IMR-90 (cell line): Measurements from ENCODE around the gene DSCAML1. TPM values are rescaled to one million over a fixed set of nuclear protein-coding genes. Genes with fewer than 3 reads are reported as not detected.

ENCODE experiments used
- ATAC-seq: fragments of 200-7000 bp; cut with Tn5 transposase; 2 replicates; pipeline ENCODE4 v1.9.1; 2020; ENCODE audit warnings: low read depth, mild to moderate bottlenecking, moderate library complexity
- BruUV-seq: library from RNA; stranded (reverse); fragments of 400-500 nt; replicated peaks from 2 replicates; lab custom pipeline; 2021; lab: Mats Ljungman, UMichigan
- CTCF ChIA-PET: fragments of 300-600 bp; formaldehyde crosslinking; extraction: SDS; loops from one replicate; lab custom pipeline; 2021; ENCODE audit warnings: antibody characterized with exemption; lab: Yijun Ruan, JAX
- POLR2A ChIA-PET: fragments of 300-600 bp; sonication (Branson Sonifier 250); formaldehyde crosslinking; loops from one replicate; lab custom pipeline; 2022; ENCODE audit warnings: antibody characterized with exemption; ENCODE audit not compliant: unreplicated experiment; lab: Charles Lee
- DNase-seq: peaks from one replicate; pipeline ENCODE4 v3.0.0; 2013
- H2AFZ ChIP-seq: replicated peaks from 2 replicates; pipeline ENCODE3; 2013; ENCODE audit warnings: low read length, mild to moderate bottlenecking; ENCODE audit not compliant: poor library complexity
- H2AK5ac ChIP-seq: 2 replicates; pipeline ENCODE4 v1.6.1; 2013; ENCODE audit warnings: low read depth, low read length, inconsistent platforms
- H2AK9ac ChIP-seq: replicated peaks from 2 replicates; pipeline ENCODE3; 2013; ENCODE audit warnings: mild to moderate bottlenecking, low read depth, low read length, moderate library complexity; ENCODE audit not compliant: poor library complexity
- H2BK120ac ChIP-seq: 2 replicates; pipeline ENCODE4 v1.6.1; 2013; ENCODE audit warnings: low read depth, low read length, inconsistent platforms
- H2BK15ac ChIP-seq: 3 replicates; pipeline ENCODE4 v1.6.1; 2013; ENCODE audit warnings: low read depth, low read length, inconsistent platforms
- H2BK20ac ChIP-seq: 2 replicates; pipeline ENCODE4 v1.6.1; 2013; ENCODE audit warnings: low read depth, mild to moderate bottlenecking, inconsistent platforms, low read length, moderate library complexity
- H2BK5ac ChIP-seq: 2 replicates; pipeline ENCODE4 v1.6.1; 2013; ENCODE audit warnings: mild to moderate bottlenecking, low read depth, low read length, inconsistent platforms; ENCODE audit not compliant: poor library complexity, severe bottlenecking
- H3K14ac ChIP-seq: replicated peaks from 2 replicates; pipeline ENCODE4 v1.6.1; 2013; ENCODE audit warnings: low read depth, low read length, inconsistent platforms
- H3K18ac ChIP-seq: 2 replicates; pipeline ENCODE4 v1.6.1; 2013; ENCODE audit warnings: low read depth, low read length, control low read depth
- H3K23ac ChIP-seq: 2 replicates; pipeline ENCODE4 v1.6.1; 2013; ENCODE audit warnings: low read depth, low read length, inconsistent platforms
- H3K27ac ChIP-seq: 2 replicates; pipeline ENCODE4 v1.5.1; 2013; ENCODE audit warnings: mild to moderate bottlenecking, control low read depth, low read length; ENCODE audit not compliant: insufficient read depth
- H3K27me3 ChIP-seq: 2 replicates; pipeline ENCODE4 v1.6.1; 2013; ENCODE audit warnings: low read length; ENCODE audit not compliant: control insufficient read depth, insufficient read depth
- H3K36me3 ChIP-seq: 2 replicates; pipeline ENCODE4 v1.6.1; 2013; ENCODE audit warnings: low read length, mixed read lengths; ENCODE audit not compliant: control insufficient read depth, insufficient read depth
- H3K4ac ChIP-seq: 2 replicates; pipeline ENCODE4 v1.6.1; 2013; ENCODE audit warnings: low read depth, low read length, inconsistent platforms
- H3K4me1 ChIP-seq: 2 replicates; pipeline ENCODE4 v1.6.1; 2013; ENCODE audit warnings: low read length, mixed read lengths; ENCODE audit not compliant: control insufficient read depth, insufficient read depth
- H3K4me2 ChIP-seq: 2 replicates; pipeline ENCODE4 v1.6.1; 2013; ENCODE audit warnings: low read depth, mild to moderate bottlenecking, control low read depth, low read length, moderate library complexity
- H3K4me3 ChIP-seq: 2 replicates; pipeline ENCODE4 v1.5.1; 2013; ENCODE audit warnings: low read depth, mild to moderate bottlenecking, control low read depth, low read length, moderate library complexity; ENCODE audit not compliant: insufficient read depth
- H3K56ac ChIP-seq: 2 replicates; pipeline ENCODE4 v1.6.1; 2013; ENCODE audit warnings: low read length, inconsistent platforms; ENCODE audit not compliant: insufficient read depth; ENCODE audit errors: extremely low read depth
- H3K79me1 ChIP-seq, 2 experiments: 2 replicates each; pipeline ENCODE4 v1.6.1; 2013; ENCODE audit warnings: low read length in 2 of 2, inconsistent platforms in 1 of 2, low read depth in 1 of 2
- H3K9ac ChIP-seq: 2 replicates; pipeline ENCODE4 v1.6.1; 2013; ENCODE audit warnings: low read depth, low read length, control low read depth
- H3K9me1 ChIP-seq: 2 replicates; pipeline ENCODE4 v1.6.1; 2013; ENCODE audit warnings: low read length, inconsistent platforms; ENCODE audit not compliant: insufficient read depth
- H3K9me3 ChIP-seq: 2 replicates; pipeline ENCODE4 v1.6.1; 2013; ENCODE audit warnings: low read length; ENCODE audit not compliant: control insufficient read depth, insufficient read depth
- H4K20me1 ChIP-seq: 2 replicates; pipeline ENCODE4 v1.6.1; 2013; ENCODE audit warnings: low read length, inconsistent platforms; ENCODE audit not compliant: insufficient read depth
- H4K5ac ChIP-seq: 2 replicates; pipeline ENCODE4 v1.6.1; 2013; ENCODE audit warnings: mild to moderate bottlenecking, low read depth, low read length, control low read depth
- H4K8ac ChIP-seq, 2 experiments: 2 replicates each; pipeline ENCODE4 v1.6.1; 2013; ENCODE audit warnings: low read depth in 2 of 2, low read length in 2 of 2, control low read depth in 1 of 2, inconsistent platforms in 1 of 2
- H4K91ac ChIP-seq: 2 replicates; pipeline ENCODE4 v1.6.1; 2013; ENCODE audit warnings: low read depth, low read length, inconsistent platforms; ENCODE audit not compliant: insufficient read depth
- BHLHE40 ChIP-seq: fragments of 150-350 bp; IDR thresholded peaks from 2 replicates; pipeline ENCODE4 v1.6.1; 2016; ENCODE audit warnings: mild to moderate bottlenecking, low read depth, low read length
- CEBPB ChIP-seq: IDR thresholded peaks from 2 replicates; pipeline ENCODE4 v1.6.1; 2012; ENCODE audit warnings: low read depth, low read length, improper control_type of control experiment
- CHD1 ChIP-seq: IDR thresholded peaks from 2 replicates; pipeline ENCODE4 v1.6.1; 2012; ENCODE audit warnings: low read depth, low read length, improper control_type of control experiment
- FOS ChIP-seq: fragments of 150-350 bp; IDR thresholded peaks from 2 replicates; pipeline ENCODE4 v1.6.1; 2016; ENCODE audit warnings: low read depth, low read length
- MAZ ChIP-seq: IDR thresholded peaks from 2 replicates; pipeline ENCODE4 v1.6.1; 2012; ENCODE audit warnings: low read depth, mild to moderate bottlenecking, low read length, improper control_type of control experiment, moderate library complexity, borderline replicate concordance
- MXI1 ChIP-seq: IDR thresholded peaks from 2 replicates; pipeline ENCODE4 v1.6.1; 2012; ENCODE audit warnings: low read depth, mild to moderate bottlenecking, low read length, moderate library complexity, borderline replicate concordance
- NFE2L2 ChIP-seq: fragments of 150-350 bp; IDR thresholded peaks from 2 replicates; pipeline ENCODE4 v1.6.1; 2016; ENCODE audit warnings: low read depth, mild to moderate bottlenecking, low read length
- POLR2A ChIP-seq: IDR thresholded peaks from 2 replicates; pipeline ENCODE4 v1.6.1; 2012; ENCODE audit warnings: mild to moderate bottlenecking, low read depth, low read length
- RAD21 ChIP-seq: IDR thresholded peaks from 2 replicates; pipeline ENCODE4 v1.6.1; 2012; ENCODE audit warnings: low read length, improper control_type of control experiment
- RCOR1 ChIP-seq: IDR thresholded peaks from 2 replicates; pipeline ENCODE4 v1.6.1; 2012; ENCODE audit warnings: mild to moderate bottlenecking, low read length, improper control_type of control experiment; ENCODE audit not compliant: insufficient replicate concordance
- RFX5 ChIP-seq: IDR thresholded peaks from 2 replicates; pipeline ENCODE4 v1.8.0; 2012; ENCODE audit warnings: low read depth, mild to moderate bottlenecking, low read length, moderate library complexity
- SMC3 ChIP-seq: fragments of 150-350 bp; IDR thresholded peaks from 2 replicates; pipeline ENCODE4 v1.6.1; 2016; ENCODE audit warnings: low read depth, mild to moderate bottlenecking, antibody characterized with exemption, low read length, moderate library complexity
- WGBS, 2 experiments: methylation state at CpG; one replicate each; pipeline versions ENCODE4 v1.1.5 to v1.1.7; 2013; ENCODE audit warnings: missing lambda C conversion rate in 2 of 2; ENCODE audit not compliant: insufficient read length in 1 of 2; ENCODE audit errors: extremely low coverage in 2 of 2; 5-methylcytosine and 5-hydroxymethylcytosine counted together
- dilution Hi-C: fragments of 300-500 bp; cut with HindIII; formaldehyde crosslinking; loops from one replicate; pipeline ENCODE4 v1.14.3; 2018; ENCODE audit warnings: low sequenced_read_pairs; ENCODE audit not compliant: unreplicated experiment
- in situ Hi-C: fragments of 300-500 bp; cut with MboI; formaldehyde crosslinking; loops from 3 replicates; pipeline ENCODE4 v1.14.3; 2019; ENCODE audit warnings: low sequenced_read_pairs, inconsistent platforms, mixed read lengths
- intact Hi-C: fragments of 100-400 bp; cut with micrococcal nuclease; formaldehyde crosslinking; loops from 2 replicates; pipeline ENCODE4 v1.10.0; 2022
- polyA plus RNA-seq, 3 experiments: library from polyadenylated mRNA; depleted of rRNA; stranded (reverse); fragments of >200 nt; gene quantifications; 2 replicates each; pipeline ENCODE4 v1.2.3, GENCODE V29; 2012; ENCODE audit warnings: low replicate concordance in 1 of 3
- total RNA-seq: library from RNA; depleted of rRNA; stranded (reverse); fragments of >200 nt; gene quantifications from 2 replicates; pipeline ENCODE4 v1.2.3, GENCODE V29; 2012
- TF ChIP-seq, protein P1 (sequence below): fragments of 150-350 bp; IDR thresholded peaks from 2 replicates; pipeline ENCODE4 v1.6.1; 2016; ENCODE audit warnings: low read depth, mild to moderate bottlenecking, low read length, moderate library complexity, borderline replicate concordance
- TF ChIP-seq, protein P2 (sequence below): fragments of 150-350 bp; IDR thresholded peaks from 2 replicates; pipeline ENCODE4 v1.6.1; 2017; ENCODE audit warnings: mild to moderate bottlenecking, antibody characterized with exemption, low read length, low read depth
- TF ChIP-seq, protein P3 (sequence below): conservative IDR thresholded peaks from 2 replicates; pipeline ENCODE4 v1.5.1; 2012; ENCODE audit warnings: mild to moderate bottlenecking, low read depth, low read length, improper control_type of control experiment

DSCAML1 gene
- total and polyA plus RNA-seq, 2 of the 4 experiments (the other 2 are of a cell fraction) = not detected

DNA sequence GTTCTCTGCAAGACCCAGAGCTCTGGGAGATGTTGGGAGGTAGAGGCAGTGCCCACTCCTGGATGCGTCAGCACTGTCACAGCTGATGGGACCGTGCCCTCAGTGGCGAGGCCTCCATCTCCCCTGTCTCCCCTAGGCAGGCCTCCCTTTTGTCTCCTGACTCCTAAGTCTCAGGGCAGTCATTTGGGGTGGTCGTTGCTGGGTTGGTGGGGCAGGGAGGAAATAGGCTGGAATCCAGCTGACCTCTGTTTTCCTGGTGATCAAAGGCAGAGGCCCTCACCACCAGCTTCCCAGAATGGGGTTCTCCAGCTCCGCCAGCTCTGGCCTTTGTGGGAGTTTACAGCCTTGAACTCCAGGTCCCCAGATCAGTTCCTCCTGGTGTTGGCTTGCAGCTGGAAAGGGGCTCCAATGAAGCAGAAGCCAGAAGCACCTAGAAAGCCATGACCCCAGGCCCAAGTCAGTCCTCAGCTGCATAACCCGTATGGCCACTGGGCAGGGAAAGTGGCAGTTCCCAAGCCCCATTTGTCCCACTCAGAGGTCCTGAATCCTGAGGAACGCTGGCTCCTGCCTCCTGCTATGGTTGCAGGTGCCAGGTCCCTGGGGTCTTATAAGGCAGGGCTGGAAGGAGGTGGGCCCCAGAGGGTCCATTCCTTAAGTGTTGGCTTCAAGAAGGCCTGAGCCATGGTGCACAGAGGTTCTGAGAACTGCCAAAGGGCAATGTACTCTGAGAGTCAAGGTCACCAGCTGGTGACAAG is 34.8 kb upstream of the DSCAML1 start:
- ChIA-PET POLR2A (no interaction called here), CTCF (interaction anchor here (0.8 kb wide), 1 partner anchor 14 kb away, joined by 3 read pairs; no protein-coding TSS in a partner anchor)
- H2BK15ac ChIP-seq = no peak overlapping the region
- no peaks in the 10 kb centered on the region for H3K36me3 ChIP-seq
- H2BK5ac ChIP-seq = no peak overlapping the region
- H2BK20ac ChIP-seq = no peak overlapping the region
- no peak overlapping the region for H2AK5ac ChIP-seq
- no peak overlapping the region for H3K18ac ChIP-seq
- dilution Hi-C loops (no loop called here), in situ Hi-C loops (no loop called here), intact Hi-C loops (no loop called here)
- H3K4ac ChIP-seq = no peak overlapping the region
- no peak overlapping the region for H4K91ac ChIP-seq
- no peaks in the 10 kb centered on the region for H3K9me1 ChIP-seq
- H2BK120ac ChIP-seq = no peak overlapping the region
- H4K20me1 ChIP-seq = no peaks in the 10 kb centered on the region
- H3K9ac ChIP-seq = no peak overlapping the region
- peaks cover 7% of the 10 kb centered on the region; the same call in 1 of the 2 replicates for H3K4me1 ChIP-seq
- WGBS, 2 experiments = no CpG with 5 or more reads among the region's 7 CpGs
- H3K14ac ChIP-seq = no peak overlapping the region
- no peak overlapping the region for H4K5ac ChIP-seq
- H3K27ac ChIP-seq = no peak overlapping the region
- no peaks in the 10 kb centered on the region for H3K79me1 ChIP-seq
- no peak overlapping the region for H2AFZ ChIP-seq
- H3K23ac ChIP-seq = no peak overlapping the region
- no peak for DNase-seq
- no peak overlapping the region for H3K4me3 ChIP-seq
- no peak overlapping the region for H4K8ac ChIP-seq
- H3K27me3 ChIP-seq = peaks cover 11% of the 10 kb centered on the region; the same call in 1 of the 2 replicates
- H3K9me3 ChIP-seq = no peaks in the 10 kb centered on the region
- H3K4me2 ChIP-seq = no peak overlapping the region
- BruUV-seq = no TSS peak
- H3K56ac ChIP-seq = no peak overlapping the region
- ATAC-seq = no peak
- no peak overlapping the region for H2AK9ac ChIP-seq
- TF ChIP-seq BHLHE40 (no peak), RCOR1 (no peak), NFE2L2 (no peak), CHD1 (no peak), FOS (no peak), CEBPB (no peak), MXI1 (no peak), RFX5 (no peak), RAD21 (no peak), MAZ (no peak), POLR2A (no peak), SMC3 (no peak)
- TF ChIP-seq, protein P1, sequence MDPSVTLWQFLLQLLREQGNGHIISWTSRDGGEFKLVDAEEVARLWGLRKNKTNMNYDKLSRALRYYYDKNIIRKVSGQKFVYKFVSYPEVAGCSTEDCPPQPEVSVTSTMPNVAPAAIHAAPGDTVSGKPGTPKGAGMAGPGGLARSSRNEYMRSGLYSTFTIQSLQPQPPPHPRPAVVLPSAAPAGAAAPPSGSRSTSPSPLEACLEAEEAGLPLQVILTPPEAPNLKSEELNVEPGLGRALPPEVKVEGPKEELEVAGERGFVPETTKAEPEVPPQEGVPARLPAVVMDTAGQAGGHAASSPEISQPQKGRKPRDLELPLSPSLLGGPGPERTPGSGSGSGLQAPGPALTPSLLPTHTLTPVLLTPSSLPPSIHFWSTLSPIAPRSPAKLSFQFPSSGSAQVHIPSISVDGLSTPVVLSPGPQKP = no peak
- TF ChIP-seq, protein P2, sequence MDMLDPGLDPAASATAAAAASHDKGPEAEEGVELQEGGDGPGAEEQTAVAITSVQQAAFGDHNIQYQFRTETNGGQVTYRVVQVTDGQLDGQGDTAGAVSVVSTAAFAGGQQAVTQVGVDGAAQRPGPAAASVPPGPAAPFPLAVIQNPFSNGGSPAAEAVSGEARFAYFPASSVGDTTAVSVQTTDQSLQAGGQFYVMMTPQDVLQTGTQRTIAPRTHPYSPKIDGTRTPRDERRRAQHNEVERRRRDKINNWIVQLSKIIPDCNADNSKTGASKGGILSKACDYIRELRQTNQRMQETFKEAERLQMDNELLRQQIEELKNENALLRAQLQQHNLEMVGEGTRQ = no peak
- TF ChIP-seq, protein P3, sequence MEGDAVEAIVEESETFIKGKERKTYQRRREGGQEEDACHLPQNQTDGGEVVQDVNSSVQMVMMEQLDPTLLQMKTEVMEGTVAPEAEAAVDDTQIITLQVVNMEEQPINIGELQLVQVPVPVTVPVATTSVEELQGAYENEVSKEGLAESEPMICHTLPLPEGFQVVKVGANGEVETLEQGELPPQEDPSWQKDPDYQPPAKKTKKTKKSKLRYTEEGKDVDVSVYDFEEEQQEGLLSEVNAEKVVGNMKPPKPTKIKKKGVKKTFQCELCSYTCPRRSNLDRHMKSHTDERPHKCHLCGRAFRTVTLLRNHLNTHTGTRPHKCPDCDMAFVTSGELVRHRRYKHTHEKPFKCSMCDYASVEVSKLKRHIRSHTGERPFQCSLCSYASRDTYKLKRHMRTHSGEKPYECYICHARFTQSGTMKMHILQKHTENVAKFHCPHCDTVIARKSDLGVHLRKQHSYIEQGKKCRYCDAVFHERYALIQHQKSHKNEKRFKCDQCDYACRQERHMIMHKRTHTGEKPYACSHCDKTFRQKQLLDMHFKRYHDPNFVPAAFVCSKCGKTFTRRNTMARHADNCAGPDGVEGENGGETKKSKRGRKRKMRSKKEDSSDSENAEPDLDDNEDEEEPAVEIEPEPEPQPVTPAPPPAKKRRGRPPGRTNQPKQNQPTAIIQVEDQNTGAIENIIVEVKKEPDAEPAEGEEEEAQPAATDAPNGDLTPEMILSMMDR = no peak
